HG02870 (cell line): ENCODE results near the gene CCL19.
A peak's percentile ranks its signal among the peaks of the same experiment; 100 is the strongest.

Experiments
- ATAC-seq: cut with Tn5 transposase; IDR thresholded peaks from one replicate; pipeline ENCODE4 v1.9.1; 2021; ENCODE audit warnings: mild to moderate bottlenecking, moderate library complexity; ENCODE audit not compliant: unreplicated experiment

The CCL19 gene

DNA sequence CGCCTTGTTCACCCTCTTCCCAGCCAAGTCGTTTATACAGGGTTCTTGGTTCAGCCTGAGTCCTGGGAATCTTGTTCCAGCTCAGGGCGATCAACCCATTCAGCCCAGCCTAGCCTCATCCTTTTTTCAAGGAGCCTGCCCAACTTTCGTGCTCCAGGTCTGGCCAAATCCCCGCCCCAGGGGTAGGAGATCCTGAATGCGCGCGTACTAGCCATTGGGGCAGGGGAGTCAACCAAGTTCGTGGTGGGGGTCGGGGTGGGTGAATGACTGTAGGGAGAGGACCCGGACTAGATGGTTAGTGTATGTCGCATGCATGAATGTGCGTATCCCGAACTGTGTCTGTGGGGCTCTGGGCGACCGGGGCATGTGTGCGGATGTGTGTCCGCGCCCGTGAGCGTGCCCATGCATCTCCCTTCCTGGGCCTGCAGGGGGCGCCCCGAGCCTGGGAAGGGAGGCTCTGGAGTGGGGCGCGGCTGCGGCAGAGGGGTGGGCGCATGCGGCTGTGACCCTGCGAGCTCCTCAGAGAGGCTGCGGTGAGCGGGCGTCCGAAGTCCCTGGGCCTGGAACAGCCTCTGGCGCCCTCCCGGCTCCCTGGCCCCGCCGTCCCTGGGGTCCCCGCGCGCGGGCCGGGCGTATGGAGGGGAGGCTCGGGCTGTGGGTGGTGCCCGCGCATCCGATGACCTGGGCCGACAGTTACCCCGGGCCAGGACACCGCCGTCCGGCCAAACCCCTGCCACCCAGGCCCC lies 10.1 kb upstream of the CCL19 start:
- ATAC-seq = no peak

DNA sequence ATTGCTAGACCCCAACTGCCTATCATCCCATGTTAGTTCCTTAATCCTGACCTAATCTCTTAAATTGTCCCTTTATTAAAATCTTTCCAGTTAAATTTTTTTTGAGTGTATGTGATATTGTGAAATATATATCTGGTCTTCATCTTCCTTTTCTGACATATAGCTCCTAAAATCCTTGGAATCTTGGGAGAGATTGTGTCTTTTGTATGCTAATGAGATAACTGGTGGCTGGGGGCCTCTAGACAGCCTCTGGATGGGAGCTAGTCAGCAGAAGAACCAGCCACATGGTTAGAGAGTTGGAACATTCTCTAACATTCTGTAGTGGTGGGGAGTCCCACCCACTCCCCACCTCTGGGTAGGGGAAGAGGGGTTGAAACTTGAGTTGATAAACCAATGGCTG lies 3.7 kb upstream of the CCL19 start:
- ATAC-seq = no peak

DNA sequence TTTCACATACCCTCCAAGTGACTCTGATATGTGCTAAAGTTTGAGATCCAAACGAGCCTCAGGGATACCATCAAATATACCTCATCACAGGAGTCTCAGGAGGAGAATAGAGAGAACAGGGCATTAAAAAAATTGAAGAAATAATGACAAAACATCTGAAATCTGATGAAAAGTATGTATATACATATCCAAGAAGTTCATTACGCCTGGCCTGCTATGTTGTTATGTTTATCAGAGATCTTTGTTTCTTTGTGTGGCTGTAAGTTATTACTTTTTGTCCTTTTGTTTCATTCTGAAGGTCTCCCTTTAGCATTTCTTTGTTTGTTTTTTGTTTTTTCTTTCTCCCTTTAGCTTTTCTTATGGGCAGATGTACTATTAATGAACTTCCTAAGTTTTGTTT lies 2.5 kb upstream of the CCL19 start:
- no peak for ATAC-seq

DNA sequence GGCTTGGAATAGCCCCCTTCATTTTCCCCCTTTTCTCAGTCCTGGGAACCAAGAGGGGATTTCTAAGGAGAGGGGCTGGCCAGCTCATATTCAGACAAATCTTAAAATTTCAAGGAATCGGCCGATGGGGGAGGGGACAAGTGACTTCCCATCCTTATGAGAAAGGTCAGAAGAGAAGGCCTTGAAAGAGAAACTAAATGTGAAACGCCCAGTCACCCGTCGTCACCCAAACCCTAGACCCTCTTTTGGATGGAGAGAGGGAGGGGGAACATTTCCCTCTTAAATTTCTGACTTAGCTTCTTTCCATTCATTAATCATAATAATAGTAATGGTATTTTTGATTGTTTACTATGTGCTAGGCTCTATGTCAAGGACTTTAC lies 850 bp upstream of the CCL19 start:
- no peak for ATAC-seq

DNA sequence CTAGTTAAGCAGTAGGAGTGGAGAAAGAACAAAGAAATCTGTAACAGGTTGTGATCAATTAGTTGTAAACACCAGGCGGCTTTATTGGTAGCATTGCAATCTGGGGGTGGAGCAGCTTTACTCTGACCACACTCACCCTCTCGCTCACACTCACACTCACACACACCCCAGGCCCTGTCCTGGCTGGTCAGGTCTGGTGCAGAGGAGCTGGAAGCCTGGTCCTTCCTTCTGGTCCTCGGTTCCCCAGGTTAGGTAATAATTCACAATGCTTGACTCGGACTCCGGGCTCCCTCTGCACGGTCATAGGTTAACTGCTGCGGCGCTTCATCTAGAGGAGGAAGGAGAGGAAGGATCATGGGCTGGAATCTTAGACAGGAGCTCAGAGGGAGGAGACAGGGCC lies 1.6 kb downstream of the CCL19 start:
- ATAC-seq = no peak

DNA sequence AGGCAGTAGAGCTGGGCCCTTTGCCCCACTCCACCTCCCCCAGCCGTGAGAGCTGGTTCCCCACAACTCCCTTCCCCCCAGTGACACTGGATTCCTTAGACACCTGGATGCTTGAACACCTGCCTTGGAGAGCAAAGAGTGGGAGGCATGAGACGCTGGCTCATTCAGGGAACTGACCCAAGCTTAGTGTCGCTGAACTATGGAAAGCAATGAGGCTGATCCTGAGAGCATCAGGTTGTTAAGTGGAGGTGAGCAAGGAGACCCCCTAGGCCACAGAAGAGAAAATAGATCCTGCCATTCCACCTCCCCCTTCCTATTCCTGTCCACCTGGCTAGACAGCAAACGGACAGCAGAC lies 2.0 kb downstream of the CCL19 start:
- ATAC-seq = no peak

DNA sequence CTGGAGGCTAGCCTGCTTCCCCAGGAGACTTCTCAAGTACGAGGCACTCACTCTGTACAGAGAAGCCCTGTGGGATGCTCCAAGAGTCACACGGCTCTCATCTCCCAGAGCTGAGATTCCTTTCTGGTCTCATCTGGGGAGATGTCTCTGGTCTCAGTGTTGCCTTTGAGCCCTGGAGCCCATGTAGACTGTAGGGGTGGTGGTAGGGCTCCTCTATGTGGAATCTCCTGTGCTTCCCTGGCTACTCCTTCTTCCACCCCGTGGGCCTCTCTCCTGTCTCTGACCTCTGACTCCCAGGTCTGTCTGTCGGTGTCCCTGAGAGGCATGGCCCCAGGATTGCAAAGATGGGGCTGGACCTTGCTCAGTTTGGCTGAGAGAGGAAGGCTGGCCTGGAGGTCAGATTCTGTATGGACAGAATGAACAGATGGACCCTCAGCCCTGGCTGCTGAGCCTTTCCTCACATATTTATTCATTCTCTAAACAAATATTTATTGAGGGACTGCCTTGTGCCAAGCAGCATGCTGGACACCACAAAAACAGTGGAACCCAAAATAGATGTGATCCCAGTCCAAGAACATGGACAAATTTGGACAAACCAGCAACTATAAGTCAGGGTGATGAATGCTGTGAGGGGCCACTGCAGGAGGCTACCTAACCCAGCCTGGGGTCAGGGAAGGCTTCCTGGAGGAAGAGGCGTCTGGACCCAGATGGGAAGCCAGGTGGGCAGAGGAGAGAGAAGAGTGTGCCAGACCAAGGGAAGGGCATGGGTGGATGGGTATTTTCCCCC lies 2.6 kb downstream of the CCL19 start:
- ATAC-seq = no peak

DNA sequence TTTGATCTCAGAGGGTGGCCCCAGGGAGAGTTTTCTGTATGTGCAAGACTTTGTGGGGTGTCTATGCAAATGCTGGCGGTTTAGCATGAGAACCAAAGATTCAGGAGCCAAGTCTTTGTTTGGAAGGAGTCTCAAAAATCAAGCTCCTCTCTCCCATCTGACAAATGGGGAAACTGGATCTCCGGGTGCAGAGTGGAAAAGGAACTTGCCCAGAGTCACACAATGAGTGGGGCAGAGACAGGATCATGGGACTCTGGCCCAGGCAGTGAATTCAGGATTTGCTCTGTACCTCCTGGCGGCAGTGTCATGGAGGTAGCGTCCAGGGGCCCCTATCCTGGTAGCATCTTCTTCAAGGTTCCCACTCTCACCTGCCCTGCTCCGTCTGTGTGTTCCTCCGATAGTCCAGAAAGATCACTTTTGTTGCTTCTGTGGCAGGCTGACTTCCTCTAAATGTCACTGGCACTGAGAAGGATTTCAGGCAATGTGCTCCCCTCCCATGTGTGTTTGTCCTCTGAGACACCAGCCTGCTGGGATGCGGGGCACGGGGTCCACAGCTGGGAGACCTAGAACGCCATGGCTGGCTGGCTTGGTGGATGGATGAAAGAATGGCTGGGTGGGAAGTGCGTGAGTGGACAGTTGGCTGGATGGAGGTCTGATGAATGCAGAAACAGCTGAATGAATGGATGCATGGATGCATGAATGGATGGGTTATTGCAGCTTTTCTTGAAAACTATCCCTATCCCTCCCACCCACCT lies 3.6 kb downstream of the CCL19 start:
- no peak for ATAC-seq

DNA sequence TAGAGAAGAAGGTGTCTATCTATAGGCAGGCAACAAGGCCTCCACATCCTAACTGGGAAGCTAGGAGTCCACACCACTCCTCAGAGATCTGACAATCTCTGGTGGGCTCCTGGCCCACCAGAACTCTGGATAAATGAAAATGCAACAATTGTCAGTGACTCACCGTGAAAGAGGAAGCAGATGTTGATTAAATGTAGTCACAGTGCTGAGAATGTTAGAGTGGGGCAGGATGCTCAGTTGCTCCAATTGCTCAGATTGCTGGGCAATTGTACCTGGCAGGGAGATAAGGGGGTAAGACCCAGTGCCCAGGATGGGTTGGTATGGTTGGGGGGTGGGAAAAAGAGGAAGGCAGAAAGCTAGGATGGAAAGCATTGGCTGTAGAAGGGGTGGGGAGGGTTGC lies 4.3 kb downstream of the CCL19 start:
- ATAC-seq = no peak

DNA sequence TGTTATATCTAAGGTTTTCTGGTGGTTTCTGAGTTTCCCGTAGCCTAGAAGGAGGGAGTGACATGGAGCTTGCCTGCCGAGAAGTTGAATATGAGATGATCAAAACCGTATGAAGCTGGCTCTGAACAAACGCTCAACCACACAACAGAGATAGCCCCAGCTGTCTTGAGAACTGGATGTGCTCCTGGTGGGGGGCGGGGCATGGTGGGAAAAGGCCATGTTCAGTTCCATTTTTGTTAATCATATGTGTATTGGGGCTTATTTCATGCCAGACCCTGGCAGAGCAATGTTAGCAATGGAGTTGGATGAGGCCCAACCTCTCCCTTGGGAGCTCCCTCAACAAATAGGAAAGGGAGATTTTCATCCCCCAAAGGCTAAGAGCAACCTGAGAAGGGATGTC lies 4.8 kb downstream of the CCL19 start:
- no peak for ATAC-seq

DNA sequence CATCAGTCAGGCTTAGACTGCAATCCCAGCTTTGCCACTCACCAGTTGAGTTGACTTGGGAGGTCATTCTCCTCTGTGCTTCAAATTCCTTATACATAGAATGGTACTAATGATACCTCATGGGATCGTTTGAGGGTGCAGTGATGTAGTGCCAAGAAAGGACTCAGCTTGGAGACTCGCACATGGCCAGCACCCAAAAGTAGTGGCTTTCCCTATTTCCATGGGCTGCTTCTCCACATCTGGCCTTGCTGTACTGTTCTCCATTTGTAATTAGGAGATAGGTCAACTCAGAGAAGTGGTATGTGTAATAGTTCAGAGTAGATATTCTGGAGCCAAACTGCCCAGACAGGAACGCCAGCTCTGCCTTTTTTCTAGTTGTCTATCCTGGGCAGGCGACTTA lies 5.5 kb downstream of the CCL19 start:
- ATAC-seq = no peak

DNA sequence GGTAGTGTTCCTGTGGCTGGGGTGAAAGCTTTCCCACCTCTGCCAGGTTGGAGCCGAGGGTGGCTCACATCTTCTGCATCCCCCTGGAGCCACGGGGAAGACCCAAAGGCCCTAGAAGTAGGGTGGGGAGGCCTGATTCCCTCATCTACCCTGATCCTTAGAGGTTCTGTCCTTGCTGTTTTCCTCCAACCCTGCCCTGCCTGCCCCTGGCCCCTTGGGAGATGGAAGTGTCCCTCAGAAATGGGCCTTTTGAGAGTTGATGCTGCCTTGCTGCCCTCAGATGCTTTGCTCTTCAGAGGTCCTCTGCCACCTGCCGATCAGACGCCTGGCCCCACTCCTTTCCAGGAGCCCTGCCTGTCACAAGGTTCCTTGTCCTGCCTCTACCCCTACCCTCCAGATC lies 6.3 kb downstream of the CCL19 start:
- ATAC-seq = no peak

DNA sequence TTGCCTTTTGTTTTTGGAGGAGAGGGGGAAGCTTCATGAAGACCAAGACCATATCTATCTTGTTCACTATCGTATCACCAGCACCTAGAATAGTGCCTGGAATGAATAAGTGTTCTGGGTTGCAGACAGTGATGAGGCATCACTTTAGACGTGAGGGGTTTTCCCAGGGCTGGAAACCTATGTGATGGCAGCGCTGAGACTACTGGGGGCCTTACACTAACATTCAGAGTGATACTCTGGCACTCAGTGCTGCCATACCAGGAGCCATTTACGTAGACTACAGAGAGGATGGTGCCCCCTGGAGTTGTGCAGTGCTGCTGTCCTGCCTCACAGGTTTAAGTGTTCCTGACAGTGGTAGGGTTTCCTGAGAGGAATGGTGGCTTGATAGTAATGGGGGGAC lies 6.9 kb downstream of the CCL19 start:
- ATAC-seq = no peak

DNA sequence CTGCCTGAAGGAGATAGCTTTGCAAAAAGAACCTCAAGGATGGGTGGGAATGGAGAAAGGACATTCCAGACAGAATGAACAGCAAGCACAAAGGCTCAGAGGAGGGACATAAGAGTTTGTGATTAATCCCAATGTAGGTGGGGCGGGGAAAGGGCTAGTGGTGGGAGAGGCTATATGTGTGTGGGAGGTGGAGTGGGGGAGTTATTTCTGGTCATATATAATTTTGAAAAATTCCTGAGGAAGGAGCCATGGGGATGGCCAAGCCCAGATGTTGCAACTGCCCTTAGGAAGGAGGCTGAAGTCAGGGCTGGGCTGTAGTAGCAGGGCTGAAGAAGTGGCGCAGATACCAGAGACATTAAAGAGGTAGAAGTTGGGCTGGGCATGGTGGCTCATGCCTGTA lies 15.2 kb downstream of the CCL19 start:
- ATAC-seq = no peak

DNA sequence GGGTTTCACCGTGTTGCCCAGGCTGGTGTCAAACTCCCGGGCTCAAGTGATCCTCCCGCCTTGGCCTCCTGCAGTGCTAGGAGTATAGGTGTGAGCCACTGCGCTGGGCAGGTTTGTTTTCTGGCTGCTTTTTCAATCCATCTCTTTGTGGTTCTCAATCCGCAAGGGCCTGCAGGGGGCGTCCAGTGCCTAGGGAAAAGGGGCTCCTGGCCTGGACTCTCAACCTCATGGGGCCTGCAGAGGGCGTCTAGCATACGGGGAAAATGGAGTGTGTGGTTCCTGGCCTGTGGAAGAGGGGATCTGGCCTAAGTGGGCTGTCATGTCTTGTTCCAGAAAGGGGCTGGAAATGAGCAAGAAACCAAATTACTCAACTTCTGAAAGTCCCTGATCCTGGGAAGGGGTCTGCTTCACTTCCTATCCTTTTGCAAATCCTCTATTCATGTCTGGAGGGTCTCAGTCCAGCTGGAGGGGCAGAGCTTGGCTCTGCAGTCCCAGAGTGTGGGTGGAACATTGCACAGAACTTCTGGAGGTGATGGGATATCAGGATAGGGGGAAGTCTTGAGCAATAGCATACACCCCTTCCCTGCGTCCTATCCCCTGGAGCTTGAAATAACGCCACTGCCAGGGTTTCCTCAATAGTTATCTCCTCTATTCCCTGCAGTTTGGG lies 15.9 kb downstream of the CCL19 start:
- no peak for ATAC-seq

DNA sequence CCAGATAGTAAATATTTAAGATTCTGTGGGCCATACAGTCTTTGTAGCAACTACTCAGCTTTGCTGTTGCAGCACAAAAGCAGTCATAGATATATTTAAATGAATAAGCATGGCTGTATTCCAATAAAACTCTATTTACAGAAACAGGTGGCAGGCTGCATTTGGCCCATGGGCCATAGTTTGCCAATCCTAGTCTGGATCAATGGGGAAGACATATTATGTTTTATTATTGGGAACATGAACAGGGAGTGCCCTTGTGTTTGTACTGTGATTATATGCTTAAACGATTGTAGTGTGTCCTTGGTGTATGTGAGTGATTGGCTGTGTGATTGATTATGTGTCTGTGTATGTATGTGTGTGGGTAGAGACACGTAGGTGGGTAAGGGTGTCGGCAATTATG lies 16.6 kb downstream of the CCL19 start:
- no peak for ATAC-seq

DNA sequence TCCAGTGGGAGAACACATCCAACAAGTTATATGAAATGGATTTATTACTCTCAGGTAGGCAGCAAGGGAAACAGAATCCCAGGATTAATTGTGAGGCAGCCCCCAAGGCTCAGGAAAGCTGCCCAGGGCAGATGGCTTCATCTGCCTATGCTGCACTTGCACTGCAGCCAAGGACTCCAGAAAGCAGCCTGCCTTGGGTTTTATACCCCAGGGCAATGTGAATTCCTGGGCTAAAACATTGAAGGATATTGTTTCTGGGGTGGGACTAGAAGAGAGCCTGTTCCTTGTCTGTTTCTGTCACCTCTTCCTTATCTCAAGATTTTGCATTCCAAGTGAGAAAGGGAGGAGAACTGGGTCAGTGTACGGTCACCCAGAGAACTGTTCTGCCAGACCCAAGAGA lies 19.8 kb downstream of the CCL19 start:
- no peak for ATAC-seq

DNA sequence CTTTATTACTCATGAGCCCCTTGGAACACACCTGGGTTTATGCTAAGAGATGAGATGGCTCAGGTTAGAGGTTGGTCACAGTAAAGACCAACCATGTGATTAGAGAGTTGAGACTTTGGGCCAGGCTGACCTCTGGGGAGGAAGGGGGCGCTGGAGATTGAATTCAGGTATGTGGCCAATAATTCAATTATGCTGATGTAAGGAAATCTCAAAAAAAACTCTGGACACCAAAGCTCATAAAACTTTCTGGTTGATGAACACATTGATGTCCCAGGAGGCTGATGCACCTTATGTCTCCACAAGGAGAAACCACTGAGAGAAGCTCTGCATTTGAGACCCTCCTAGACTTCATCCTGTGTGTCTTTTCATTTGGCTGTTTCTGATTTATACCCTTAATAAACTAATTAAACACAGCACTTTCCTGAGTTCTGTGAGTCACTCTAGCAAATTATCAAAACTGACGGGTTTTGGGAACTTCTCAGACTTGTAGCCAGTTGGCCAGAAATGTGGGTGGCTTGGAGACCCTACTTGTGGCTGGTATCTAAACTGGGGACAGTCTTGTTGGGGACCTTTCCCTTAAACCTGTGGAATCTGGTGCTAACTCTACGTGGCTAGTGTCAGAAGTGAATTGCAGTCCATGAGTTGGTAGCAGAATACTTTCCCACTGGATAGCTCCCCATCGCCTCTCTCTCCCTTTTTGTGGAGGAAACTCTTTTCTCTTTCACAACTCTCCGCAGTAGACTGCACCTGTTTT lies 21.1 kb downstream of the CCL19 start:
- ATAC-seq = no peak

DNA sequence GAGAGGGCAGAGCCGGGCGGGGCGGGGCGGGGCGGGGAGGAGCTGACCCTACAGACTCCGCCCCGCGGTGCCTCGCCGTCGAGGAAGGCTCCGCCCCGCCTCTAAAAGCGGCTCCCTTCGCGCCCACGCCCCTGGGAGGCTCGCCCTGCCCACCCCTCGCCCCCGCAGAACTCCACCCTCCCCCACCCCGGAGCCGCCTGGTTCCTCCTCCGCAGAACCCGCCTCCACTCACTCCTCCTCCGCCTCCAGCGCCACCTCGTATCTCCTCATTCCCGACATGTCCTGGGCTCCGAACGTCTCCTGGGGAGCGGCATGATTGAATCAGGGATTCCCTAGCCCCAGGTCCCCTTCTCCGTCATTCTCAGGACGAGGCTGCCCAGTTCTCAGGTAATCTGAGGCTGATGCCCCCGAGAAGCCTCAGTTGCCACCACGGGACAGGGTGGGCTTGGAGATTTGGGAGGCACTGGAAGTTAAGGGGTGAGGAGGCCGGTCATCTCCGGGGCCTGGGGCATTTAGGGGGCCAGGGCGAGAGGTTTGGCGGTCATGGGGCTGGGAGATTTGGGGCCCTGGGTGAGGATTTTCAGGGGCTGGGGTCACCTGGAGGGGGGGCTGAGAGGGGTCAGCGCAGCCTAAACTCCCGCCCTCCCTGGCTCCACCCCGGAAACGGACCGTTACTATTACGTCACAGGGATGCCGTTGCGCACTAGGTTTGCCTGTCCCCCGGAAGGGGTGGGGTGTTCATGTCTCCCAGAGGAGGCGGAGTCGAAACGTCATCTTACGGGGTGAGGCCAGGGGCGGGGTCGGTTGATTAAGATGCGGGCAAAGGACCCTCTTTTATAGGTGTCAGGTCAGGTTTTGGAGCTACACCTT lies 25.5 kb downstream of the CCL19 start:
- peak; percentile 60 for ATAC-seq

DNA sequence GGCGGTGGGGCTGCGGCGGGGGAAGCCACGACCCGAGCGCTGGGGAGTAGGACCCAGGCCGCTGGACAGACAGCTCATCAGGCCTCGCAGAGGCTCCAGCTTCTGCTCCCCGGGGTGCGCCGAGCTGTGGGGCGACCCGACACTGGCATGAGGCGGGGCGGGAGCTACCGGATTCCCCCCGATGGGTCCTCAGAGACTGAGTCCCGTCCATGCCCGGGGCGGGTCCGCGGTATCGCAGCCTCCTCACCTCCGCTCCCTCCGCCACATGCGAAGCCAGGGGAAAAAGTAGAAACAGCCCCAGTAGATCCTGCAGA lies 26.1 kb downstream of the CCL19 start:
- ATAC-seq = no peak
